Neuron (in vitro differentiated cells): ENCODE measurements around the gene AGAP9.
"Not testable (repeated sequence)": the region's sequence is repeated elsewhere in the genome, so short reads cannot be mapped to it uniquely, and the experiment has no call there.

Experiments
- H2AFZ ChIP-seq: one replicate; pipeline ENCODE4 v1.6.1; 2013; ENCODE audit warnings: low read depth, mild to moderate bottlenecking, inconsistent platforms, low read length, moderate library complexity
- H3K27me3 ChIP-seq: one replicate; pipeline ENCODE4 v1.6.1; 2013; ENCODE audit warnings: low read length; ENCODE audit not compliant: insufficient read depth
- H3K36me3 ChIP-seq: one replicate; pipeline ENCODE4 v1.6.1; 2013; ENCODE audit warnings: low read length; ENCODE audit not compliant: insufficient read depth
- H3K4me1 ChIP-seq: one replicate; pipeline ENCODE4 v1.6.1; 2013; ENCODE audit warnings: low read length; ENCODE audit not compliant: insufficient read depth
- H3K4me3 ChIP-seq: 2 replicates; pipeline ENCODE4 v1.5.1; 2013; ENCODE audit warnings: mild to moderate bottlenecking, low read length, moderate library complexity
- H3K9me3 ChIP-seq: one replicate; pipeline ENCODE4 v1.6.1; 2013; ENCODE audit warnings: low read length

AGAP9 gene

GRCh38 chr10:47523475-47523874 lies at the start of gene AGAP9:
Gene AGAP9, minus strand, starts transcription at chr10:47523638. Its CDS starts 112 bp downstream, at chr10:47523526.
- not testable (repeated sequence) for H3K4me3 ChIP-seq, H3K9me3 ChIP-seq, H3K4me1 ChIP-seq, H3K36me3 ChIP-seq, H3K27me3 ChIP-seq, H2AFZ ChIP-seq

- H3K4me3 ChIP-seq, H3K36me3 ChIP-seq, H2AFZ ChIP-seq, H3K9me3 ChIP-seq, H3K27me3 ChIP-seq, H3K4me1 ChIP-seq: not testable (repeated sequence)
These were observed 47.9 kb upstream of the AGAP9 start for GRCh38 chr10:47571138-47571912.

- H3K9me3 ChIP-seq, H3K4me1 ChIP-seq, H3K36me3 ChIP-seq, H3K27me3 ChIP-seq, H2AFZ ChIP-seq, H3K4me3 ChIP-seq: not testable (repeated sequence)
These were observed 43.3 kb upstream of the AGAP9 start for GRCh38 chr10:47566757-47567156.

GRCh38 chr10:47566108-47566699 lies 42.8 kb upstream of the AGAP9 start:
- not testable (repeated sequence) for H3K4me3 ChIP-seq, H2AFZ ChIP-seq, H3K36me3 ChIP-seq, H3K27me3 ChIP-seq, H3K9me3 ChIP-seq, H3K4me1 ChIP-seq

GRCh38 chr10:47565517-47565920 lies 42.1 kb upstream of the AGAP9 start:
- H3K4me3 ChIP-seq, H2AFZ ChIP-seq, H3K4me1 ChIP-seq, H3K27me3 ChIP-seq, H3K36me3 ChIP-seq, H3K9me3 ChIP-seq: not testable (repeated sequence)

- not testable (repeated sequence) for H3K4me3 ChIP-seq, H3K27me3 ChIP-seq, H2AFZ ChIP-seq, H3K9me3 ChIP-seq, H3K36me3 ChIP-seq, H3K4me1 ChIP-seq
These were observed 41.5 kb upstream of the AGAP9 start for GRCh38 chr10:47564953-47565352.

- not testable (repeated sequence) for H2AFZ ChIP-seq, H3K27me3 ChIP-seq, H3K4me1 ChIP-seq, H3K4me3 ChIP-seq, H3K36me3 ChIP-seq, H3K9me3 ChIP-seq
These were observed 40.9 kb upstream of the AGAP9 start for GRCh38 chr10:47564318-47564717.

GRCh38 chr10:47560452-47560851 lies 37.0 kb upstream of the AGAP9 start:
- H3K27me3 ChIP-seq, H2AFZ ChIP-seq, H3K9me3 ChIP-seq, H3K4me3 ChIP-seq, H3K4me1 ChIP-seq, H3K36me3 ChIP-seq: not testable (repeated sequence)

- H3K36me3 ChIP-seq, H3K4me3 ChIP-seq, H3K4me1 ChIP-seq, H3K27me3 ChIP-seq, H3K9me3 ChIP-seq, H2AFZ ChIP-seq: not testable (repeated sequence)
These were observed 36.4 kb upstream of the AGAP9 start for GRCh38 chr10:47559718-47560308.

- not testable (repeated sequence) for H3K4me3 ChIP-seq, H2AFZ ChIP-seq, H3K36me3 ChIP-seq, H3K9me3 ChIP-seq, H3K27me3 ChIP-seq, H3K4me1 ChIP-seq
These were observed 34.7 kb upstream of the AGAP9 start for GRCh38 chr10:47558109-47558508.

- not testable (repeated sequence) for H3K9me3 ChIP-seq, H3K36me3 ChIP-seq, H3K27me3 ChIP-seq, H2AFZ ChIP-seq, H3K4me3 ChIP-seq, H3K4me1 ChIP-seq
These were observed 34.2 kb upstream of the AGAP9 start for GRCh38 chr10:47557616-47558015.

- not testable (repeated sequence) for H3K4me1 ChIP-seq, H3K27me3 ChIP-seq, H3K9me3 ChIP-seq, H3K36me3 ChIP-seq, H3K4me3 ChIP-seq, H2AFZ ChIP-seq
These were observed 31.9 kb upstream of the AGAP9 start for GRCh38 chr10:47555334-47555733.

GRCh38 chr10:47554552-47554951 lies 31.1 kb upstream of the AGAP9 start:
- not testable (repeated sequence) for H3K4me1 ChIP-seq, H3K9me3 ChIP-seq, H3K36me3 ChIP-seq, H2AFZ ChIP-seq, H3K27me3 ChIP-seq, H3K4me3 ChIP-seq

GRCh38 chr10:47553860-47554247 lies 30.4 kb upstream of the AGAP9 start:
- H3K9me3 ChIP-seq, H3K36me3 ChIP-seq, H3K27me3 ChIP-seq, H3K4me1 ChIP-seq, H2AFZ ChIP-seq: not testable (repeated sequence)
- H3K4me3 ChIP-seq, result peak overlapping the region; percentile 65
